GM21528 (cell line): ENCODE results near the gene KCNH1.
"Not testable (repeated sequence)": the region's sequence is repeated elsewhere in the genome, so short reads cannot be mapped to it uniquely, and the experiment has no call there.

Experiments
- ATAC-seq: cut with Tn5 transposase; IDR thresholded peaks from one replicate; pipeline ENCODE4 v1.9.1; 2021; ENCODE audit warnings: mild to moderate bottlenecking, moderate library complexity; ENCODE audit not compliant: unreplicated experiment, low FRiP score

Gene KCNH1

GRCh38 chr1:211013346-211014240, 120.4 kb downstream of the KCNH1 start:
- no peak for ATAC-seq

GRCh38 chr1:211011128-211011527, 122.8 kb downstream of the KCNH1 start:
- not testable (repeated sequence) for ATAC-seq

DNA sequence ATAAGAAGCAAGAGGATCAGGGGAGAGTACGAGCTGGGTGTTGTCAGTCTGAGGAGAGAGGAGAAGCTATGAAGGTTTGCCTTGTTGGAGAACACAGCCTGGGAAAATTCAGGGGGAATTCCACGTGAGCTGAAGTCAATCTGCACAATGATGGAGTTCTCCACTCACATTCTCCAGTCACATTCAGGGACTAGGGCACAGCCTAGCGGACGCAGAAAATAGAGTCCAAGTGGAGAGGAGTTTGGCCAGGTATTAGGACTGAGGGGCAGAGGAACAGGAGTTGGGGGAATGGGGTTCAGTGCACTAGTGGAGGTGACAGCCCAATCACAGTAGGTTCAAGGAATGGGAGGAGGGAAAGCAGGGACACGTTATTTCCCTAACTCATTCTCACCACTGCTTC, 124.0 kb downstream of the KCNH1 start:
- ATAC-seq, result no peak

- ATAC-seq, result no peak
Measured at GRCh38 chr1:211007830-211008229, 126.1 kb downstream of the KCNH1 start.

GRCh38 chr1:210995931-210996330, 138.0 kb downstream of the KCNH1 start:
- ATAC-seq, result not testable (repeated sequence)

- no peak for ATAC-seq
Measured at GRCh38 chr1:210992837-210993236, 141.1 kb downstream of the KCNH1 start.

DNA sequence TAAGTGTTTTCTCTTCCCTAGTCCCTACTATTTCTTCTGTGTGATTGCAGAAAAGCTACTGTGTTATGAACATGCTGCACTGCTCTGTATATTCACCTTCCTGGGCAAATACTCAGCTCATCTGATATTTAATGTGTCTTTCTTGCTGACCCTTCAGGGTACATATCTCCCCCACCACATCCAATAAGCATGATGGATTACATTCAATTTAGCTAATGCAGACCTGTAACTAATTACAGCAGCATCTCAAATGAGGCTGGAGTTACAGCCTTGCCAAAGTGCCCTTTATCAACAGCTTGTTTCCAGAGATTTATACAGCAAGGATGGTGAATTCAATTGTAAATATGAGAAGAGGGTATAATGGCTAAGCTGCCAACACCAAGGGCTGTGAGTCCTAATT, 144.0 kb downstream of the KCNH1 start:
- ATAC-seq, result no peak

DNA sequence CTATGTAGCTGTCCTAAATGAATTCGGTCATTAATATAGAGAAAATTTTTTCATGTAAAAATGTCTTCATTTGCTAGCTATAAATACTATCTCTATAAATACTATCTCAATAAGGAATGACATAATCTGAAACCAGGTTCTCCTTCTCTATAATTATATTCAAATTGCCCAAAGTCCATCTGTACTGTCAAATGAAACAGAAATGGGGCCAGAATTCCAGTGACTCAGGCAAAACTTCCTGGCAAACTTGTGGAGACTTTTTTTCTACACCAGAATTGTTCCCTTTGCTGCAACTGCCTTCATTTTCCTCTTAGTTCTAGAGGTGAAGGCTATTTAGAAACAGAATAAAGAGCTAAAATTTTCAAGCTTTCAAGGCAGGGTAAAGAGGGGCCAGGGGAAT, 152.5 kb downstream of the KCNH1 start:
- ATAC-seq, result no peak

DNA sequence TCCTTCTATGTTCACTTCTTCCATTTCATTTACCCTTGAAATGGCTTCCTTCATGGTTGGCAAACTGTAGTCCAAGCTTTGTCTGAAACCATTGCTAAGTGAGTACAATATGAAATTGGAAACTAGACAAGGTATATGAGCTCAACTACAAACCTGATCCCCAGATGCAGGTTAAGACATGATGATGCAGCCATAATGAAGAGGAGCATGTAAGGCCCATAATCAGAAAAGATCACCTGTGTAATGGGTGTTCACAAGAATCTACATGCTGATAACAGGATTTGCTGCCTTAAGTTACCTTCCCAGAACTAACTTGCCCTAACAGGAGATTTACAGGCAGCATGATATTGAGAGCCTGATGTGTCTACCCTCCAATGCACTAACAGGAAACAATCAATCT, 153.9 kb downstream of the KCNH1 start:
- no peak for ATAC-seq

DNA sequence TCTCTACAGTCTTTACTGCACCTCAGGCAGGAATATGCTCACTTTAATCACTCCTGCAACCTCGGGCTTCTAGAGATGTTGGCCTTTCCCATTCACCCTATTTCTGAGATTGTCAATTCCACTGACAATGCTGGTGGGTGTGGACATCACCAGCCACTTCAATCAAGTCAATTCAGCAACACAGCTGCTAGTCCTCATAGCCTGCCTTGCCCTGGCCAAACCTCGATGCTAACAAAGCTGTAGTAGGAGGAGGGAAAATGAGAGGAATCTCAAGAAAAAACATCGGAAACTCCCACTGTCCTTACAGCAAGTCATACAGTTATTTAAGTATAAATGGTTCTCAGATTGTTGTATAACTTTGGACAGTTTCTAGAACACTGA, 155.0 kb downstream of the KCNH1 start:
- no peak for ATAC-seq

GRCh38 chr1:210978316-210978973, 155.5 kb downstream of the KCNH1 start:
- ATAC-seq, result no peak

DNA sequence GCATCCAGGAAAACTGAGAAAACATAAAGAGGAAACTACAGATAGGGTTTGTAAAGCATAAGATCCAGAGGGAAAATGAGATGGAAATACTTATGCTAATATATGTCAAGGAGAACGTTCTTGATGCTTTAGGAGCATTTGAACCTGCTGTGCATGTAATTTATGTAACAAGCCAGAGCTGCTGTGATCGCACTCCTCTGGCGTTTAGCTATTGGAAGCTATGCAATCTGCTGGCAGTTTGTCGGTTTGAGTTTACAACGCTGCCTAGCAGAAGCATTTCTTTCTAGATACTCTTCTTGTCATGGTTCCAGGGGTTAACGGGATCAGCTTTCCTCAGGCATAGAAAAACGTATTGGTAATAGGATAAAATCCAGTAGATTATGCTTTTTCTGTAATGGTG, 182.7 kb downstream of the KCNH1 start:
- no peak for ATAC-seq

DNA sequence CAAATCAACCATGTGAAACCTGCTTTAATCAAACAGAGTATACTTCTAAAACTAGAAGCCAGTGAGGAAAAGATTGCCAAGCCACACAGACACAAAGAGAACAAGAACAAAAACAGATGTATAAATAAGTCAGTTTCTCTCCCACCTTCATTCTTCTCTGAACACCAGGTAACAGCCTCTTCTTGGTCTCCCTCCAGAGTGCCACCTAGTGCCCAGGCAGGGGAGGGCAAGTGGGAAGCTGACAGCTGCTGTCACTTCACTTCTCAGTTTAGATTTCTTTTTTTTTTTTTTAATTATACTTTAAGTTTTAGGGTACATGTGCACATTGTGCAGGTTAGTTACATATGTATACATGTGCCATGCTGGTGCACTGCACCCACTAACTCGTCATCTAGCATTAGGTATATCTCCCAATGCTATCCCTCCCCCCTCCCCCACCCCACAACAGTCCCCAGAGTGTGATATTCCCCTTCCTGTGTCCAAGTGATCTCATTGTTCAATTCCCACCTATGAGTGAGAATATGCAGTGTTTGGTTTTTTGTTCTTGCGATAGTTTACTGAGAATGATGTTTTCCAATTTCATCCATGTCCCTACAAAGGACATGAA, 183.9 kb downstream of the KCNH1 start:
- ATAC-seq, result peak; percentile 64

DNA sequence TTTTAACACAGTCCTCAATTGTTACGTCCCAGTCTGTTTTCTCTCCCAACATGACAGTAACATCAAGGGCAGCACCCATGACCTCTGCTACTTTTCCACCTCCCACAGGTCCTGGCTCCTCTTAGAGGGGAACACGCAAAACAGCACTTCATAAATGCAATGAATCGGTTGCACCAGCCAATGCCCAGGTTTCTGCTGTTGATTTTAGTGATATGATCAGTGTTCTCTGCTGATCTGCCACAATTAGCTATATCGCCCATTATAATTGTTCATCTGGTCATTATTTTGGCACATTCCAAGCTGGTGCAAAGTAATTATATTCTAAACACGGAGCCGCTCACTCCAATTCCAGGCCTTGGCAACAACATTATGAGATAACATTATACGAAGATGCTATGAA, 184.5 kb downstream of the KCNH1 start:
- no peak for ATAC-seq

GRCh38 chr1:210949039-210949438, 184.9 kb downstream of the KCNH1 start:
- ATAC-seq, result no peak

DNA sequence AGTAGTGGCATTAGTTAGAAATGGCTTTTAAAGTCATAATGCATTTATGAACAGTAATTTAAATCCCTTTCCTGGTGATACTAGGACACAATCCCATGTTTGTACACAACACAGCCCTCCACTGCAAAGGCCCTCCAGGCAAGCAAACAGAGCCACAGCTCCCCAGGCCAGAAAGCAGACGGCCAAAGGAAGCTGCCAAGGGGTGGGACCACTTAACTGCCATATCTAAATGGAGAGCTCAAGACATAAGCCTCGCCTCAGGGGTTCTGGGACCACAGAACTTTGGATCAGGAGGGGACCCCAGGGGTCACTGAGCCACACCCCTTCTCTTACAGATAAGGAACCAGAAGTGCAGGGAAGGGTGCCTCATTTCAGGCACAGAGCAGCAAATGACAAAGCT, 189.7 kb downstream of the KCNH1 start:
- no peak for ATAC-seq

DNA sequence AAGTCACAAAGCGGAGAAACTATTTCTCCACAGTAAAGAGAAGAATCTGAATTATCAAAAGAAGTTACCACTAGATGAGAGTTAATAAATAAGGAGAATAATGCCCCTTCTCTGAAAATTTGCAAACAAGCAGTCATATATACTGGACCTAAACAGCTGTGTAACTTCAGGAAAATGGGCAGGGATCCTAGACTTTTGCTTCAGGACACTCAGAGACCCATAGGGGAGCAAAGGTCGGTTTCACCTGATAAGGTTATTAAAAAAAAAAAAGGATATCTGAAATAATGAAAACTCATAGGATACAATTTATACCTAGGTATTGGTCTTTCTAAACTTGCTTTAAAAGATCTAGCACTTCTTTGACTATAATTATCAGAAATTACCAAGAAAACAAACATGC, 191.4 kb downstream of the KCNH1 start:
- ATAC-seq, result no peak

DNA sequence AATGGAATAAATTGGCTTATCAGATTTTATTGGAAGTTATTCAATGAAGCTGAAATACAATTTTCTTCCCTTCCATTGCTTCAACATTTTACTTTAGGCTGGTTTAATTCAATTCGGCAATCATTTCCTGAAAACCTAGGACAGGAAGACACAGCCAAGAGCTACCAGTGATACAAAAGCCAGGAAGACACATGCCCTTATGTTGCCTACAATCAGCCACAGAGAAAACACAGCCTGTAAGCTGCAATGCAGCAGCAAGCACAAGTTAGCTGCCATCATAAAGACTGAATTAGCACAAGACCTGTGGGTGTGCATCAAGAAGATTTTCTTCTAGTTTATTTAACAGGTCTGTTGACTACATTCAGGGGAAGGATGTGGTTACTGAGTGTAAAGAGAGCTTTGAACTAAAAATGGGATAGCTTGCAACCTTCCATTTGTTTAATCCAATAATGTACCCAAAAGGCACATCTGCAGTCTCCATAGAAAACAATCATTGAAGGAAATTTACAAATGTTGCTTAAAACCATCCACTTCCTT, 193.8 kb downstream of the KCNH1 start:
- ATAC-seq, result no peak

DNA sequence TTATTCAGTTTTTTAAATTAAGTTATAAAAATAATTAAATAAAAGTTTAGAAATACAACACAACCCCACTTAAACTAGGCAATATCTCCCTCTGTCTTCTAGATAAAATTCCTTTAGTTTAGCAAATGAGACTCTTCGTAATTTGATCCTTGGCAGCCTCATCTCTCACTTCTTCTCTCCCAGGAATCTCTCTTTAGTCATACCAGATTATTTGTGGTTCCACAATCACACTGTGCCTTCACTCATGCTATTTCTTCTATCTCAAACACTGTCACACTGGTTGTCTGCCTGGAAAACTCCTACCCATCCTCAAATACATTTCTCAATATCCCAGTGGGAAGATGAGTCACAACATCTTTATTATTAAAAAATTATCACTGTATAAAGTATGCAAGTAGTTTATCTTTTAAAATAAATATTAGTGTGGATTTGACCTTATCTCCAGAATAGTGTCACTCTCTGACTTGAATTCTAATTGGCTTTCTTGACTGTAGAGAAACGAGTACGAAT, 195.5 kb downstream of the KCNH1 start:
- no peak for ATAC-seq

GRCh38 chr1:210937846-210938245, 196.1 kb downstream of the KCNH1 start:
- ATAC-seq, result no peak

DNA sequence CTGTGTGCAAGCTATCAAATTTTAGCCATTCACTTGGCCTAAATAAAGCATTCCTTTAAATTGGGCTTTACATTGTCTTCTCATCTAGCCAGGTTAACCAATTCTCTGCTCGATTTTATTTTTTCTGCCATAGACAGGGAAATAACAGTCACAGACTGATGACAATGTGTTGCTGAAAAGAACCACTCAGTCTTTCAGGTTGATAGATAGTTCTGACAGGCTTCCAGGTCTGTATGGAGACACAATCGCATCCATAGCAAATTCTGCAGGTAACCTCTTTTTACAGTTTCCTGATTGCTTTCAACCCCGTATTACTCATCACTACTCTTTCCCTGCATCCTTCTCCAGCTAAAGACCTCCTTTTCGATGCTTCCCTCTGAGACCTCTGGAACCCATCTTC, 198.0 kb downstream of the KCNH1 start:
- no peak for ATAC-seq
